GM08714 (cell line): Measurements from ENCODE around the gene CHN1.

ENCODE experiments used
- H3K4me3 ChIP-seq: fragments of 200-500 bp; sonication (Bioruptor generic); 2 replicates; pipeline ENCODE4 v1.5.1; 2014; ENCODE audit warnings: mild to moderate bottlenecking, low read length, inconsistent platforms
- ZNF274 ChIP-seq: IDR thresholded peaks from 2 replicates; pipeline ENCODE4 v1.6.1; 2012; ENCODE audit warnings: mild to moderate bottlenecking, low read depth, low read length

The CHN1 gene

GRCh38 chr2:174781298-174781697 lies 223.9 kb downstream of the CHN1 start:
- no peak for TF ChIP-seq ZNF274
- no peak overlapping the region for H3K4me3 ChIP-seq

GRCh38 chr2:174780856-174781255 lies 224.3 kb downstream of the CHN1 start:
- no peak for TF ChIP-seq ZNF274
- no peak overlapping the region for H3K4me3 ChIP-seq

- no peak for TF ChIP-seq ZNF274
- H3K4me3 ChIP-seq = no peak overlapping the region
These were observed 224.9 kb downstream of the CHN1 start for GRCh38 chr2:174780191-174780840.

DNA sequence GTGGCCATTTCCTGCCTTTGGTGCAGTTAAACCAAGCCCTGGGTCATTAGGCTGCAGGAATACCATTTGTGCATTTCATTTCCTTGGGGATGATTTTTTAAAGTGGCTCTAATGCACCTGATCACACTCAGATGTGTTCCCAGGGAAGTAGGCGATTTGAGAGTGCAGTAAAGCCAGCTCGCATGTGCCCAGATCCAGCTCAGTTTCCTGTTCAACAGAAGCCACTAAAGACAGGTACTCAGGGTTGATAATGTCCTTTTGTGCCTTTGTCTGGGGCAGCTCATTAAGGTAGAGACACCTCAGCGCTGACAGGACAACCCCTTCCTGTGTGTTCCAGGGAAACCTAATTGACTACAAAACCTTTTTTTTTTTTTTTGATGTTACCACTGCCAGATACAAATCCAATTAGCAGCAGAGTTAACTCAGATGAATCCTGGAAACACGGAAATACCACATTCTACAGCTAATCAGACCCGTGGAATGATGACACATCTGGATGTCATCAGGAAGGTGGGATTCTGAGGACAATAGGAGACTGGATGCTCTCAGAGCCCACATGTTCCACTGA lies 225.7 kb downstream of the CHN1 start:
- H3K4me3 ChIP-seq = no peak overlapping the region
- no peak for TF ChIP-seq ZNF274

DNA sequence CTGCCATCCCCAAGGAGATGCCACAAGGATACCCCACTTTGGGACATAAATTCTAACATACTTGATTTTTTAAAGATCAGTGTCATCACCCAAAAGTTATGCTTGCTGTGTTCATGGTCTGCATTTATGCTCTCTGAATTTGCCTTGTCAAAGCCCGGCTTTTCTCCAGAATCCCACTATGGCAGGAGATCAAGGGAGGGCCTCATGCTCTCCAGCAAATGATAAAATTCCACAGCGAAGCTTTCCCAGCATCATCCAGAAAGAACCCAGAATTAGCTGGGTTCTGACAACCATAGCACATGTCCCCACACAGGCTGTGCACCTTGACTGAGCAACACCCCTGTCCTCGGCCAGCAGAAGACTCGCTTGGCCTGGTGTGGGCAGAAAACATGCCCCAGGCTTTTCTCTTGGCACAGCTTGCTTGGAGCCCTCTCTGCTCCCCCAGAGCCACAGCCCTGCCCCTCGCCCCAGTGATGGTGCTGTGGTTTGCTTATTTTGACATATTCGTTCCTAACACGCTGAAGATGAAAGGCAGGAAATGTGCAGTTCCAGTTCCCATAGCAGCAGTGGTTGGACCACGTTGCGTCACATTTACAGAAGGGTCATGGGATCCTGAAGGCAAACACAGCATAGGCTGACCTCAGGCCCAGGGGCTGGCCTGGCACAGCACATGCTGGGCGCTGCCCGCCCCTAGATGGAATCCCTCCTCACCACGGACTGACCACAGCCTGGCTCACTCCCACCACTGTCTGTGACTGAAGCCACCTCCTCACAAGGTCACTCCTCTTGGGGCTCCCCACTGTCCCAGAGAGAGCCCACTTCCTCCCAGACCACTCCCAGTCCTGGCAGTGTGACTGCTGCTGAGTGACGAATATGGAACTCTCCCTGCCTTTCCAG lies 226.8 kb downstream of the CHN1 start:
- TF ChIP-seq ZNF274 = no peak
- no peak overlapping the region for H3K4me3 ChIP-seq

DNA sequence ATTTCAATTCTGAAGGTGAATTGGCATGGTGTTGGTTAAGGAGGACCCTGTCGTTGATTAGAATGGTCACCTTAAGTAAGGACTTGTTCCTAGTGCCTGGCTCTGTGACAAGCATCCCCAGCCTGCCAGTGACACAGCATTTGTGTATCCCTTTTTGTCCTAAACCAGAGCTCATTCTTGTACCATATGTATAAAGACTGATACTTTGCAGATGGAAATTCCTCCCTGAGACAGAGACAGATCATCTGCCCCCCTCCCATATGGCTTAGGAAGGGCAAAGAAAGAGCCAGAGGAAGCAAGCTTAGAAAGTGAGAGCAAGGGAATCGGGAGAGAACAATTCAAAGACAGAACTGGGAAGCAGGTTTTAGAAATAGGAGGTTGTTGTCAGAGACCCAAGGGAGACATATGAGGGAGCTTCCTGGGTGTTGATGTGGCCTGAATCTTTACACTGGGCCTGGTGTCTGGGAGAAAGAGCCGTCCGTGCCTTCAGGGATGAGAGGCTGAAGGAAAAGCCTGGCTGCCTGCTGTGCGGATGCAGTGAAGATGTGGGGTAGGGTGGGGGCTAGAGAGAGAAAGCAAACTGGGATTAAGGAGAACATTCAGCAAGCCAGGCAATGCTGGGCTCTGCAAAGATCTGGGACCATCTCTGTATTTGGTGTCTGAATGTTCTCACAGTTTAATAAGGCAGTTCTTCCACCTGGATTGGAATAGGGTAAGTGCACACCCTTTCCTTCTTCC lies 227.7 kb downstream of the CHN1 start:
- TF ChIP-seq ZNF274 = no peak

GRCh38 chr2:174776675-174777074 lies 228.5 kb downstream of the CHN1 start:
- TF ChIP-seq ZNF274 = no peak
- no peak overlapping the region for H3K4me3 ChIP-seq

More for the DNA sequence above, 227.7 kb downstream of the CHN1 start:
- H3K4me3 ChIP-seq = no peak overlapping the region

GRCh38 chr2:174776223-174776622 lies 229.0 kb downstream of the CHN1 start:
- H3K4me3 ChIP-seq = no peak overlapping the region
- TF ChIP-seq ZNF274 = no peak

GRCh38 chr2:174775571-174775980 lies 229.6 kb downstream of the CHN1 start:
- no peak for TF ChIP-seq ZNF274
- H3K4me3 ChIP-seq = no peak overlapping the region

GRCh38 chr2:174774886-174775285 lies 230.3 kb downstream of the CHN1 start:
- no peak overlapping the region for H3K4me3 ChIP-seq
- no peak for TF ChIP-seq ZNF274

- no peak overlapping the region for H3K4me3 ChIP-seq
- TF ChIP-seq ZNF274 = no peak
These were observed 232.0 kb downstream of the CHN1 start for GRCh38 chr2:174773215-174773614.

GRCh38 chr2:174772472-174772801 lies 232.7 kb downstream of the CHN1 start:
- no peak for TF ChIP-seq ZNF274
- no peak overlapping the region for H3K4me3 ChIP-seq

GRCh38 chr2:174771631-174772471 lies 233.3 kb downstream of the CHN1 start:
- H3K4me3 ChIP-seq = no peak overlapping the region
- TF ChIP-seq ZNF274 = no peak

DNA sequence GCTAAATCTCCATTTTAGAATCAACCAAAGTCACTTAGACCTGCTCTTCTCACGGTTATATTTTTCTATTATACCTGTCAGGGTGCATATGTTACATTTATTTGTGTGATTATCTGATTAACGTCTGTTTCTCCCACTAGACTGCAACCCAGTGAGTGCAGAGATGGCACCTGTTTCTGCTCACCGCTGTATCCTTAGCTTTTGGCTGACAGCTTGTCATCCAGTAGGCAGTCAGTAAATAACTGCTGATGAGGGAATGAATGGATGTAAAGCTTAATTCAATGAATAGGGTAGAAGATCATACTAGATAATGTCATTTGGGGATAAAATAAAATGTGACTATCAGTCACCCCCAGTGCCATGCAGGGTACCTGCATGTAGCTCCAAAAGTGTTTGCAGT lies 234.0 kb downstream of the CHN1 start:
- no peak overlapping the region for H3K4me3 ChIP-seq
- no peak for TF ChIP-seq ZNF274

- no peak for TF ChIP-seq ZNF274
- no peak overlapping the region for H3K4me3 ChIP-seq
These were observed 236.6 kb downstream of the CHN1 start for GRCh38 chr2:174768557-174768956.
